OCI-M1 (cell line): ENCODE results near the gene LNX1.
"Not testable (repeated sequence)": the region's sequence is repeated elsewhere in the genome, so short reads cannot be mapped to it uniquely, and the experiment has no call there.

Experiments used
- DNase-seq: peaks from one replicate; lab custom pipeline; 2025; lab: John Stamatoyannopoulos, UW

LNX1 gene

GRCh38 chr4:53497487-53498244 lies 93.6 kb downstream of the LNX1 start:
- no peak for DNase-seq

GRCh38 chr4:53494851-53495250 lies 96.4 kb downstream of the LNX1 start:
- DNase-seq: no peak

- peak; percentile 64 for DNase-seq
These were observed 100.2 kb downstream of the LNX1 start for GRCh38 chr4:53490965-53491622.

- DNase-seq: no peak
These were observed 100.9 kb downstream of the LNX1 start for GRCh38 chr4:53490161-53490956.

- peak; percentile 57 for DNase-seq
These were observed 101.9 kb downstream of the LNX1 start for GRCh38 chr4:53489279-53489889.

GRCh38 chr4:53487766-53488165 lies 103.5 kb downstream of the LNX1 start:
- DNase-seq: no peak

GRCh38 chr4:53485658-53486040 lies 105.6 kb downstream of the LNX1 start:
- no peak for DNase-seq

- DNase-seq: peak; percentile 54
These were observed 106.2 kb downstream of the LNX1 start for GRCh38 chr4:53484911-53485657.

- no peak for DNase-seq
These were observed 108.0 kb downstream of the LNX1 start for GRCh38 chr4:53483250-53483649.

- DNase-seq: no peak
These were observed 109.7 kb downstream of the LNX1 start for GRCh38 chr4:53481586-53481985.

- peak; percentile 7 for DNase-seq
These were observed 110.4 kb downstream of the LNX1 start for GRCh38 chr4:53480909-53481308.

GRCh38 chr4:53479736-53480525 lies 111.4 kb downstream of the LNX1 start:
- DNase-seq: peak; percentile 38

- peak; percentile 21 for DNase-seq
These were observed 112.4 kb downstream of the LNX1 start for GRCh38 chr4:53478671-53479456.

GRCh38 chr4:53477636-53478035 lies 113.7 kb downstream of the LNX1 start:
- DNase-seq: peak; percentile 57

- DNase-seq: peak; percentile 38
These were observed 114.2 kb downstream of the LNX1 start for GRCh38 chr4:53477038-53477565.

GRCh38 chr4:53476232-53477037 lies 114.9 kb downstream of the LNX1 start:
- peak; percentile 11 for DNase-seq

- DNase-seq: not testable (repeated sequence)
These were observed 124.7 kb downstream of the LNX1 start for GRCh38 chr4:53466576-53466975.

GRCh38 chr4:53465891-53466290 lies 125.4 kb downstream of the LNX1 start:
- DNase-seq: no peak

- DNase-seq: no peak
These were observed 126.0 kb downstream of the LNX1 start for GRCh38 chr4:53465281-53465680.
